HepG2 (cell line): Measurements from ENCODE around the gene CBLB. TPM values are rescaled to one million over a fixed set of nuclear protein-coding genes. Genes with fewer than 3 reads are reported as not detected.

Experiments used
- ARID3A ChIP-seq: IDR thresholded peaks from 2 replicates; pipeline ENCODE4 v1.6.1; 2012; ENCODE audit warnings: low read depth, low read length, improper control_type of control experiment
- CHD4 ChIP-seq: fragments of 200-600 bp; sonication (generic); IDR thresholded peaks from 2 replicates; pipeline ENCODE4 v1.7.0; 2017; ENCODE audit warnings: mild to moderate bottlenecking, low read length, borderline replicate concordance
- FOXC1 ChIP-seq: sonication (generic); formaldehyde crosslinking; IDR thresholded peaks from 2 replicates; pipeline ENCODE4 v1.8.0; 2022; ENCODE audit warnings: mild to moderate bottlenecking, missing genetic modification reagents, borderline replicate concordance
- FOXO4 ChIP-seq: sonication (generic); formaldehyde crosslinking; conservative IDR thresholded peaks from 2 replicates; pipeline ENCODE4 v1.8.1; 2023; ENCODE audit warnings: missing genetic modification reagents
- HNRNPH1 ChIP-seq: fragments of 200-400 bp; formaldehyde crosslinking; optimal IDR thresholded peaks from 2 replicates; pipeline ENCODE3; 2017; ENCODE audit warnings: mild to moderate bottlenecking, low read depth, low read length
- KLF16 ChIP-seq, 2 experiments: sonication (generic) in 1 of 2; formaldehyde crosslinking in 1 of 2; IDR thresholded peaks; 2 replicates each; pipeline versions ENCODE4 v1.6.1 to v1.8.0; 2016 to 2023; ENCODE audit warnings: missing genetic modification reagents in 2 of 2, missing compliant biosample characterization in 1 of 2
- KMT2B ChIP-seq: IDR thresholded peaks from 2 replicates; pipeline ENCODE4 v1.6.1; 2016; ENCODE audit warnings: missing genetic modification reagents, missing compliant biosample characterization
- LCORL ChIP-seq, 2 experiments: fragments of 450-650 bp in 1 of 2; sonication (generic) in 1 of 2; formaldehyde crosslinking in 1 of 2; IDR thresholded peaks; 2 replicates each; pipeline versions ENCODE4 v1.5.0 to v1.6.1; 2017 to 2020; ENCODE audit warnings: antibody characterized with exemption in 1 of 2, missing genetic modification reagents in 1 of 2
- MLXIP ChIP-seq: sonication (generic); formaldehyde crosslinking; IDR thresholded peaks from 2 replicates; pipeline ENCODE4 v1.9.0; 2021; ENCODE audit warnings: missing genetic modification reagents, borderline replicate concordance
- MTA3 ChIP-seq: sonication (generic); formaldehyde crosslinking; IDR thresholded peaks from 2 replicates; pipeline ENCODE4 v1.4.0; 2020; ENCODE audit warnings: missing genetic modification reagents
- PITX1 ChIP-seq: sonication (generic); formaldehyde crosslinking; IDR thresholded peaks from 2 replicates; pipeline ENCODE4 v1.5.1; 2020; ENCODE audit warnings: mild to moderate bottlenecking, missing genetic modification reagents
- SMAD1 ChIP-seq: sonication (generic); formaldehyde crosslinking; IDR thresholded peaks from 2 replicates; pipeline ENCODE4 v1.4.0; 2020; ENCODE audit warnings: missing genetic modification reagents, low read depth, mild to moderate bottlenecking, borderline replicate concordance
- SMC3 ChIP-seq: IDR thresholded peaks from 2 replicates; pipeline ENCODE4 v1.6.1; 2011; ENCODE audit warnings: low read length, improper control_type of control experiment
- SOX13 ChIP-seq, 3 experiments: fragments of 450-650 bp in 1 of 3; sonication (generic) in 1 of 3; formaldehyde crosslinking in 1 of 3; IDR thresholded peaks in 2 of 3; conservative IDR thresholded peaks in 1 of 3; 2 replicates each; pipeline versions ENCODE4 v1.5.0 to v1.6.1; 2016 to 2020; ENCODE audit warnings: antibody characterized with exemption in 1 of 3, mild to moderate bottlenecking in 1 of 3, missing compliant biosample characterization in 1 of 3, missing genetic modification reagents in 1 of 3, moderate library complexity in 1 of 3
- TEAD2 ChIP-seq: sonication (generic); formaldehyde crosslinking; IDR thresholded peaks from 2 replicates; pipeline ENCODE4 v1.9.0; 2021; ENCODE audit warnings: missing genetic modification reagents
- ZNF143 ChIP-seq: sonication (generic); formaldehyde crosslinking; IDR thresholded peaks from 2 replicates; pipeline ENCODE4 v1.4.0; 2020; ENCODE audit warnings: missing genetic modification reagents
- ZNF260 ChIP-seq: sonication (generic); formaldehyde crosslinking; IDR thresholded peaks from 2 replicates; pipeline ENCODE4 v1.4.0; 2020; ENCODE audit warnings: missing genetic modification reagents, low read depth, mild to moderate bottlenecking, borderline replicate concordance
- ZNF282 ChIP-seq: fragments of 450-650 bp; IDR thresholded peaks from 2 replicates; pipeline ENCODE4 v1.6.1; 2018; ENCODE audit not compliant: partially characterized antibody
- ZNF772 ChIP-seq: sonication (generic); formaldehyde crosslinking; IDR thresholded peaks from 2 replicates; pipeline ENCODE4 v1.5.0; 2020; ENCODE audit warnings: mild to moderate bottlenecking, missing genetic modification reagents
- ZXDC ChIP-seq: sonication (generic); formaldehyde crosslinking; IDR thresholded peaks from 2 replicates; pipeline ENCODE4 v1.5.0; 2020; ENCODE audit warnings: mild to moderate bottlenecking, missing genetic modification reagents
- polyA plus RNA-seq, 8 experiments: library from polyadenylated mRNA; depleted of rRNA in 3 of 8; stranded (reverse) in 7 of 8; unstranded in 1 of 8; fragments of >200 nt; fragmentation: Illumina TruSeq in 4 of 8; extraction: Trizol in 4 of 8; gene quantifications; 2 replicates each; pipeline versions ENCODE4 v1.2.1 to v1.2.3, GENCODE V29; 2011 to 2016; ENCODE audit warnings: low read depth in 4 of 8, missing spikeins in 1 of 8, mixed read lengths in 1 of 8; ENCODE audit not compliant: insufficient read depth in 1 of 8
- total RNA-seq, 5 experiments: library from RNA; depleted of rRNA; stranded (reverse); fragments of >200 nt; fragmentation: Illumina TruSeq; extraction: Trizol; gene quantifications; 2 replicates each; pipeline ENCODE4 v1.2.3, GENCODE V29; 2016; ENCODE audit warnings: low read depth in 1 of 5

Gene CBLB
- total and polyA plus RNA-seq, 2 of the 13 experiments (the other 11 are each of a cell fraction or from before 2014, with no cell fraction given): 9.8 to 16.4 TPM

- TF ChIP-seq CHD4 (no peak), MTA3 (CRISPR knock-in tag) (no peak), HNRNPH1 (no peak), SMAD1 (CRISPR knock-in tag) (peak; percentile 61; the same call in 1 of the 2 replicates), ZNF772 (CRISPR knock-in tag) (no peak), MLXIP (CRISPR knock-in tag) (no peak), ZXDC (CRISPR knock-in tag) (no peak), FOXC1 (CRISPR knock-in tag) (no peak), KMT2B (CRISPR knock-in tag) (peak; percentile 61), SOX13 (IDR thresholded peaks at IDR 0.05) (no peak), SOX13 (CRISPR knock-in tag; conservative IDR thresholded peaks at IDR 0.05 in 1 of 2, IDR thresholded peaks at IDR 0.05 in 1 of 2) (peak in 1 of 2 experiments; percentile 41; a peak in 2 of 4 replicates), PITX1 (CRISPR knock-in tag) (no peak), ARID3A (no peak), ZNF143 (CRISPR knock-in tag) (no peak), FOXO4 (CRISPR knock-in tag) (no peak), ZNF282 (no peak), LCORL (IDR thresholded peaks at IDR 0.05) (no peak), LCORL (CRISPR knock-in tag; IDR thresholded peaks at IDR 0.05) (no peak; the same call in 1 of the 2 replicates), KLF16 (CRISPR knock-in tag; IDR thresholded peaks at IDR 0.05) (peak; percentile 42 to 76; a peak in 1 of 4 replicates), SMC3 (no peak), ZNF260 (no peak), TEAD2 (no peak)
Measured at GRCh38 chr3:105868742-105869530, at the start of gene CBLB (continued).
